Endothelial cell of umbilical vein (primary cell): ENCODE results near the gene AGRN. TPM values are rescaled to one million over a fixed set of nuclear protein-coding genes. Genes with fewer than 3 reads are reported as not detected.

Experiments used
- BruUV-seq: library from RNA; stranded (reverse); fragments of 400-500 nt; replicated peaks from 2 replicates; lab custom pipeline; 2021; lab: Mats Ljungman, UMichigan
- CTCF ChIA-PET: fragments of 300-600, 350-600 bp; sonication (Branson Sonifier 250); formaldehyde crosslinking; loops from one replicate; lab custom pipeline; 2021; ENCODE audit warnings: antibody characterized with exemption, inconsistent platforms; lab: Charles Lee
- POLR2A ChIA-PET: fragments of 300-600, 350-600 bp; sonication (Branson Sonifier 250); formaldehyde crosslinking; loops from one replicate; lab custom pipeline; 2021; ENCODE audit warnings: antibody characterized with exemption, inconsistent platforms; lab: Charles Lee
- DNase-seq: peaks from one replicate; pipeline ENCODE4 v3.0.0-alpha.2; 2011; ENCODE audit warnings: low read depth, low spot score
- FAIRE-seq: peaks from 2 replicates; lab custom pipeline; 2011; peaks lifted over from hg19 to GRCh38; lab: Jason Lieb, UNC
- H2AFZ ChIP-seq: 2 replicates; pipeline ENCODE4 v1.6.0; 2012; ENCODE audit warnings: low read depth, low read length, control low read depth, inconsistent platforms
- H3K27ac ChIP-seq: 2 replicates; pipeline ENCODE4 v1.5.1; 2011; ENCODE audit warnings: low read depth, mild to moderate bottlenecking, control low read depth, low read length, moderate library complexity; ENCODE audit not compliant: insufficient read depth
- H3K27me3 ChIP-seq, 2 experiments: 2 replicates each; pipeline versions ENCODE4 v1.6.0 to v1.6.1; 2011; ENCODE audit warnings: low read length in 2 of 2, mixed read lengths in 1 of 2; ENCODE audit not compliant: control insufficient read depth in 2 of 2, insufficient read depth in 2 of 2
- H3K36me3 ChIP-seq, 2 experiments: 2 replicates in 1 of 2; 3 replicates in 1 of 2; pipeline ENCODE4 v1.5.1; 2011; ENCODE audit warnings: low read length in 2 of 2, mild to moderate bottlenecking in 1 of 2, moderate library complexity in 1 of 2; ENCODE audit not compliant: control insufficient read depth in 2 of 2, insufficient read depth in 2 of 2; ENCODE audit errors: extremely low read depth in 1 of 2
- H3K4me1 ChIP-seq: 3 replicates; pipeline ENCODE4 v1.5.1; 2011; ENCODE audit warnings: mild to moderate bottlenecking, low read length; ENCODE audit not compliant: control insufficient read depth, insufficient read depth; ENCODE audit errors: extremely low read depth
- H3K4me2 ChIP-seq: 2 replicates; pipeline ENCODE4 v1.6.1; 2011; ENCODE audit warnings: low read length, control low read depth, mixed read lengths; ENCODE audit not compliant: insufficient read depth
- H3K4me3 ChIP-seq, 3 experiments: fragments of 200-600 bp in 1 of 3; sonication (generic), shearing (Covaris generic) in 1 of 3; replicated peaks in 1 of 3; 2 replicates each; pipeline ENCODE4 v1.5.1; 2011 to 2016; ENCODE audit warnings: control low read depth in 3 of 3, low read length in 3 of 3, mild to moderate bottlenecking in 2 of 3, inconsistent platforms in 1 of 3, low read depth in 1 of 3, moderate library complexity in 1 of 3; ENCODE audit not compliant: insufficient read depth in 1 of 3
- H3K79me2 ChIP-seq: 2 replicates; pipeline ENCODE4 v1.6.0; 2012; ENCODE audit warnings: low read length, inconsistent platforms; ENCODE audit not compliant: control insufficient read depth, insufficient read depth
- H3K9ac ChIP-seq: replicated peaks from 2 replicates; pipeline ENCODE3; 2011; ENCODE audit warnings: low read length, control low read depth; ENCODE audit not compliant: insufficient read depth; ENCODE audit errors: extremely low read depth
- H3K9me1 ChIP-seq: replicated peaks from 3 replicates; pipeline ENCODE4 v1.6.0; 2011; ENCODE audit warnings: mild to moderate bottlenecking, low read length; ENCODE audit not compliant: control insufficient read depth, insufficient read depth; ENCODE audit errors: extremely low read depth
- H3K9me3 ChIP-seq: replicated peaks from 2 replicates; pipeline ENCODE4 v1.5.1; 2012; ENCODE audit warnings: low read length, inconsistent platforms; ENCODE audit not compliant: control insufficient read depth, insufficient read depth
- H4K20me1 ChIP-seq: replicated peaks from 2 replicates; pipeline ENCODE3; 2011; ENCODE audit warnings: mild to moderate bottlenecking, low read length; ENCODE audit not compliant: control insufficient read depth, insufficient read depth; ENCODE audit errors: extremely low read depth
- CTCF ChIP-seq, 2 donors: IDR thresholded peaks; 1 replicate in 1 of 2; 2 replicates in 1 of 2; pipeline ENCODE4 v1.5.1; 2011; ENCODE audit warnings: low read length in 2 of 2, mild to moderate bottlenecking in 2 of 2, moderate library complexity in 2 of 2, control low read depth in 1 of 2, inconsistent platforms in 1 of 2, low read depth in 1 of 2; ENCODE audit not compliant: insufficient read depth in 1 of 2; ENCODE audit errors: extremely low read depth in 1 of 2
- EZH2 ChIP-seq: IDR thresholded peaks from 2 replicates; pipeline ENCODE4 v1.6.1; 2012; ENCODE audit warnings: borderline replicate concordance, low read depth, mild to moderate bottlenecking, moderate library complexity, low read length, inconsistent platforms; ENCODE audit not compliant: severe bottlenecking
- MYC ChIP-seq: IDR thresholded peaks from one replicate; pipeline ENCODE4 v1.6.1; 2011; ENCODE audit warnings: mild to moderate bottlenecking, low read depth, low read length
- POLR2AphosphoS5 ChIP-seq: IDR thresholded peaks from 2 replicates; pipeline ENCODE4 v1.6.1; 2012; ENCODE audit warnings: low read depth, mild to moderate bottlenecking, control low read depth, low read length, moderate library complexity; ENCODE audit not compliant: insufficient read depth
- dilution Hi-C: fragments of 300-500 bp; cut with MboI; formaldehyde crosslinking; loops from one replicate; pipeline ENCODE4 v1.15.0; 2019; ENCODE audit warnings: low sequenced_read_pairs; ENCODE audit not compliant: extremely low pct_ligation_motif_present
- intact Hi-C: fragments of 100-400 bp; cut with micrococcal nuclease; formaldehyde crosslinking; loops from one replicate; pipeline ENCODE4 v1.10.0; 2022
- polyA plus RNA-seq, 4 experiments: library from polyadenylated mRNA; depleted of rRNA in 3 of 4; stranded (reverse) in 3 of 4; unstranded in 1 of 4; fragments of >200 nt; gene quantifications; 2 replicates each; pipeline versions ENCODE4 v1.2.1 to v1.2.3, GENCODE V29; 2011 to 2012; ENCODE audit warnings: missing spikeins in 1 of 4
- total RNA-seq: library from RNA; stranded (reverse); gene quantifications from 2 replicates; pipeline ENCODE4 v1.2.3, GENCODE V29; 2021
- TF ChIP-seq, protein P1 (sequence below): IDR thresholded peaks from 2 replicates; pipeline ENCODE4 v1.6.1; 2011; ENCODE audit not compliant: insufficient read depth, insufficient read length

AGRN gene
- total and polyA plus RNA-seq, 2 donors (not counting 3 experiments of a cell fraction or from before 2014, with no cell fraction given) = 66.6 to 67.8 TPM

DNA sequence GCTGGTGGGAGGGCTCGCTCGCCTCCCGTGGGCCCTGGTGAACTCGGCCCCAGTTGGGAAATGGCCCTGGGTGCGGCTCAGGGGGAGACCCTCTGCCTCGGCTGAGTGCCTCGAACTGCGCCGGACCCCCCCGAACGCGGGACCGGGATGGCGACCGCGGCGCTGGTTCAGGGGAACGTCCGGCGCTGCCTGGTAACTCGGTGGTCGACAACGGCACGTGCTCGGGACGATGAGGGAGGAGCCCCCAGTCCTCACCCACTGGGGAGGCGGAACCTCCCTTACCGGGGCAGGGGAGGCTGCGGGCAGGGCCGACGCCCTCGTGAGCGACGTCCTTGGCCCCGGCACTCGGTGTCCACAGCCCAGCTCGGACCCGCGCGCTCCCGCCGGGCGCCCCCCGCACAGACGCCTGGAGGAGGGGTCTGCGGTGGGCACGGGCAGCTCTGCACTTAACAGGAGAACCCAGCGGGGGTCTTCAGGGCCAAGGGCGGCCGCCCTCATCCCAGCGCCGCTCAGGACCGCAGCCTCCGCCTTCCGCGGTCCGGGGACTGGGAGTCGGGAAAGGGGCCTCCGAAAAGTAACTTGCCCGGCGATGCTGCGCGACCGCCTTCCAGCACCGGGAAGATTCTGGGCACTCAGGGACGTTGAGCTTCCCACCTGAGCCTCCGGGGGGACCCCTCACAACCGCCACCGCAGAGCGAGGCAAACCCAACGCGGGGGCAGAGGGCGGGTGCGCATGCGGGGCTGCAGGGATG lies 21.8 kb upstream of the AGRN start:
- H3K4me2 ChIP-seq = no peak overlapping the region
- no peak overlapping the region for H3K27ac ChIP-seq
- FAIRE-seq = no peak
- peak overlapping the region in 1 of 3 experiments; percentile 51 for H3K4me3 ChIP-seq
- H3K9ac ChIP-seq = no peak overlapping the region
- no peaks in the 10 kb centered on the region for H3K9me3 ChIP-seq
- intact Hi-C loops = no loop called here
- no peaks in the 10 kb centered on the region for H4K20me1 ChIP-seq
- peaks cover 9% of the 10 kb centered on the region for H3K4me1 ChIP-seq
- dilution Hi-C loops = no loop called here
- no peak for DNase-seq
- TF ChIP-seq, protein P1, sequence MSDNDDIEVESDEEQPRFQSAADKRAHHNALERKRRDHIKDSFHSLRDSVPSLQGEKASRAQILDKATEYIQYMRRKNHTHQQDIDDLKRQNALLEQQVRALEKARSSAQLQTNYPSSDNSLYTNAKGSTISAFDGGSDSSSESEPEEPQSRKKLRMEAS = no peak
- TF ChIP-seq EZH2 = peak; percentile 22
- H3K36me3 ChIP-seq = no peaks in the 10 kb centered on the region
- ChIA-PET POLR2A (no interaction called here), CTCF (interaction anchor here (1.8 kb wide), 1 partner anchor 14 kb away, joined by 13 read pairs; no protein-coding TSS in a partner anchor)
- H2AFZ ChIP-seq = no peak overlapping the region
- BruUV-seq = no TSS peak
- peaks cover 0 to 19% of the 10 kb centered on the region in 2 experiments for H3K27me3 ChIP-seq
- no peaks in the 10 kb centered on the region for H3K79me2 ChIP-seq
- H3K9me1 ChIP-seq = no peaks in the 10 kb centered on the region

DNA sequence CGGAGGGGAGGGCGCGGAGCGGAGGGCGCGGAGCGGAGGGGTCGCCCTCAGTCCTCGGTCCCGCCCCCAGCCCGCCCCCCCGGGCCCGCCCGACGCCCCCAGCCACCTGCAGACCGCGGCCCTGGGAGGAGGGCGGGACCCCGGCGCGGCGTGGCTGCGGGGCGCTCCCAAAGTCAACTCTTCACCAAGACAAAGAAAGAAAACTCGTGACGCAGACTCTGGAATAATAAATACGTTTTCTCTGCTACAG lies 21.2 kb upstream of the AGRN start:
- DNase-seq = no peak
- Histone ChIP-seq H3K4me3 (peak overlapping the region in 2 of 3 experiments; percentile 51 to 55), H3K9me1 (no peaks in the 10 kb centered on the region), H3K4me2 (peak overlapping the region; percentile 43), H2AFZ (no peak overlapping the region), H4K20me1 (no peaks in the 10 kb centered on the region), H3K79me2 (no peaks in the 10 kb centered on the region), H3K27me3 (peaks cover 0 to 19% of the 10 kb centered on the region in 2 experiments), H3K27ac (no peak overlapping the region), H3K36me3 (no peaks in the 10 kb centered on the region), H3K9me3 (no peaks in the 10 kb centered on the region), H3K9ac (peak overlapping the region; percentile 91), H3K4me1 (peaks cover 9% of the 10 kb centered on the region)
- ChIA-PET POLR2A (no interaction called here), CTCF (no interaction called here)
- dilution Hi-C loops = no loop called here
- no peak for FAIRE-seq
- intact Hi-C loops = no loop called here
- BruUV-seq = no TSS peak
- TF ChIP-seq, protein P1 = no peak
- TF ChIP-seq POLR2AphosphoS5 (no peak), MYC (no peak), CTCF (IDR thresholded peaks at IDR 0.05; ENCODE audit: extremely low read depth in 1 of 2, insufficient read depth in 1 of 2, low read depth in 1 of 2, low read length in 2 of 2) (no peak)
